H1 (cell line): ENCODE measurements around the gene LSM2. TPM values are rescaled to one million over a fixed set of nuclear protein-coding genes. Genes with fewer than 3 reads are reported as not detected.

Experiments
- CTCF ChIA-PET: fragments of 300-600 bp; sonication (Branson Sonifier 250); formaldehyde crosslinking; loops from one replicate; lab custom pipeline; 2021; ENCODE audit not compliant: partially characterized antibody; lab: Charles Lee
- POLR2A ChIA-PET: fragments of 300-600 bp; sonication (Branson Sonifier 250); formaldehyde crosslinking; loops from one replicate; lab custom pipeline; 2021; ENCODE audit warnings: inconsistent platforms; ENCODE audit not compliant: partially characterized antibody; lab: Charles Lee
- DNase-seq, 2 experiments: peaks; one replicate each; pipeline versions ENCODE4 v3.0.0 to v3.0.0-alpha.2; 2010 to 2022; ENCODE audit warnings: low spot score in 2 of 2, low read depth in 1 of 2, mixed read lengths in 1 of 2
- FAIRE-seq: peaks from 2 replicates; lab custom pipeline; 2011; peaks lifted over from hg19 to GRCh38; lab: Jason Lieb, UNC
- H2AFZ ChIP-seq: 2 replicates; pipeline ENCODE4 v1.8.1; 2012; ENCODE audit warnings: low read length, inconsistent platforms
- H2AK5ac ChIP-seq: 2 replicates; pipeline ENCODE4 v1.6.1; 2013; ENCODE audit warnings: low read depth, low read length
- H2BK120ac ChIP-seq: replicated peaks from 2 replicates; pipeline ENCODE3; 2013; ENCODE audit warnings: low read depth, low read length, inconsistent platforms
- H2BK12ac ChIP-seq: 2 replicates; pipeline ENCODE4 v1.6.1; 2013; ENCODE audit warnings: low read depth, low read length
- H2BK15ac ChIP-seq: 2 replicates; pipeline ENCODE4 v1.6.1; 2013; ENCODE audit warnings: low read length
- H2BK20ac ChIP-seq: 2 replicates; pipeline ENCODE4 v1.6.1; 2013; ENCODE audit warnings: low read length
- H2BK5ac ChIP-seq: 2 replicates; pipeline ENCODE4 v1.6.1; 2013; ENCODE audit warnings: low read depth, low read length
- H3K14ac ChIP-seq: 2 replicates; pipeline ENCODE4 v1.6.1; 2013; ENCODE audit warnings: inconsistent platforms; ENCODE audit not compliant: insufficient read length
- H3K18ac ChIP-seq: 2 replicates; pipeline ENCODE4 v1.6.1; 2013; ENCODE audit warnings: low read length; ENCODE audit errors: extremely low read depth
- H3K23ac ChIP-seq: 2 replicates; pipeline ENCODE4 v1.6.1; 2013; ENCODE audit warnings: inconsistent platforms; ENCODE audit not compliant: insufficient read length
- H3K23me2 ChIP-seq: 2 replicates; pipeline ENCODE4 v1.6.1; 2013; ENCODE audit warnings: low read depth, low read length
- H3K27ac ChIP-seq: 2 replicates; pipeline ENCODE4 v1.6.1; 2011; ENCODE audit warnings: low read depth, low read length, inconsistent platforms
- H3K27me3 ChIP-seq, 4 experiments: replicated peaks in 1 of 4; 1 replicate in 1 of 4; 2 replicates in 3 of 4; pipeline versions ENCODE4 v1.6.1 to v1.8.1; 2011 to 2013; ENCODE audit warnings: low read length in 3 of 4, mild to moderate bottlenecking in 3 of 4, inconsistent platforms in 2 of 4, mixed read lengths in 2 of 4, moderate library complexity in 1 of 4; ENCODE audit not compliant: control insufficient read depth in 3 of 4, insufficient read depth in 3 of 4; ENCODE audit errors: extremely low read depth in 1 of 4
- H3K36me3 ChIP-seq, 4 experiments: 2 replicates each; pipeline versions ENCODE4 v1.6.1 to v1.8.1; 2011 to 2013; ENCODE audit warnings: mild to moderate bottlenecking in 4 of 4, low read length in 3 of 4, moderate library complexity in 2 of 4, control low read depth in 1 of 4, inconsistent platforms in 1 of 4; ENCODE audit not compliant: insufficient read depth in 4 of 4, control insufficient read depth in 2 of 4
- H3K4ac ChIP-seq: replicated peaks from 2 replicates; pipeline ENCODE3; 2013; ENCODE audit warnings: low read length, low read depth, mixed read lengths, inconsistent platforms; ENCODE audit not compliant: insufficient read length
- H3K4me1 ChIP-seq, 4 experiments: replicated peaks in 1 of 4; 1 replicate in 1 of 4; 2 replicates in 3 of 4; pipeline versions ENCODE4 v1.6.1 to v1.8.1; 2011 to 2013; ENCODE audit warnings: low read length in 3 of 4, inconsistent platforms in 2 of 4, mixed read lengths in 1 of 4; ENCODE audit not compliant: insufficient read depth in 4 of 4, control insufficient read depth in 3 of 4
- H3K4me2 ChIP-seq, 2 experiments: 2 replicates each; pipeline versions ENCODE4 v1.6.1 to v1.8.1; 2011 to 2013; ENCODE audit warnings: low read depth in 2 of 2, low read length in 2 of 2, control low read depth in 1 of 2, inconsistent platforms in 1 of 2, mild to moderate bottlenecking in 1 of 2; ENCODE audit not compliant: insufficient read depth in 1 of 2
- H3K4me3 ChIP-seq, 4 experiments: fragments of 200-600, 300-600 bp in 1 of 4; sonication (generic), shearing (Covaris generic), sonication (Bioruptor Twin) in 1 of 4; 2 replicates each; pipeline versions ENCODE4 v1.5.1 to v1.8.1; 2011 to 2016; ENCODE audit warnings: low read length in 4 of 4, low read depth in 3 of 4, control low read depth in 2 of 4, inconsistent platforms in 2 of 4, mild to moderate bottlenecking in 2 of 4, mixed read lengths in 1 of 4, moderate library complexity in 1 of 4; ENCODE audit not compliant: insufficient read depth in 2 of 4; ENCODE audit errors: extremely low read depth in 1 of 4
- H3K56ac ChIP-seq: replicated peaks from 2 replicates; pipeline ENCODE3; 2013; ENCODE audit warnings: low read depth, mild to moderate bottlenecking, mixed read lengths, low read length, inconsistent platforms; ENCODE audit not compliant: insufficient read length
- H3K79me1 ChIP-seq: 2 replicates; pipeline ENCODE4 v1.6.1; 2013; ENCODE audit warnings: low read depth, low read length, control low read depth
- H3K79me2 ChIP-seq, 2 experiments: 2 replicates each; pipeline versions ENCODE4 v1.6.1 to v1.8.1; 2012 to 2013; ENCODE audit warnings: low read length in 2 of 2, mild to moderate bottlenecking in 2 of 2, inconsistent platforms in 1 of 2; ENCODE audit not compliant: insufficient read depth in 2 of 2, control insufficient read depth in 1 of 2
- H3K9ac ChIP-seq, 4 experiments: replicated peaks in 1 of 4; 1 replicate in 1 of 4; 2 replicates in 3 of 4; pipeline versions ENCODE4 v1.6.1 to v1.8.1; 2011 to 2013; ENCODE audit warnings: low read depth in 3 of 4, low read length in 3 of 4, control low read depth in 2 of 4, mild to moderate bottlenecking in 2 of 4, moderate library complexity in 2 of 4, inconsistent platforms in 1 of 4; ENCODE audit errors: extremely low read depth in 1 of 4
- H3K9me3 ChIP-seq, 2 experiments: 2 replicates each; pipeline versions ENCODE4 v1.6.1 to v1.8.1; 2012 to 2013; ENCODE audit warnings: mild to moderate bottlenecking in 2 of 2, moderate library complexity in 2 of 2, control low read depth in 1 of 2, inconsistent platforms in 1 of 2, low read depth in 1 of 2, low read length in 1 of 2, mixed read lengths in 1 of 2; ENCODE audit not compliant: insufficient read depth in 2 of 2
- H4K20me1 ChIP-seq, 2 experiments: replicated peaks in 1 of 2; 2 replicates each; pipeline versions ENCODE3 to v1.8.1; 2011 to 2013; ENCODE audit warnings: inconsistent platforms in 2 of 2, low read length in 2 of 2, mild to moderate bottlenecking in 1 of 2; ENCODE audit not compliant: insufficient read depth in 2 of 2, control insufficient read depth in 1 of 2
- H4K5ac ChIP-seq: 2 replicates; pipeline ENCODE4 v1.6.1; 2013; ENCODE audit warnings: low read length, low read depth, mixed read lengths, inconsistent platforms; ENCODE audit not compliant: insufficient read length
- H4K8ac ChIP-seq: 2 replicates; pipeline ENCODE4 v1.8.0; 2013; ENCODE audit warnings: mild to moderate bottlenecking, moderate library complexity, low read length, inconsistent platforms; ENCODE audit not compliant: insufficient read depth; ENCODE audit errors: extremely low read depth
- H4K91ac ChIP-seq: replicated peaks from 2 replicates; pipeline ENCODE3; 2013; ENCODE audit warnings: low read length, mixed read lengths, inconsistent platforms; ENCODE audit not compliant: insufficient read length
- CREB1 ChIP-seq: IDR thresholded peaks from 2 replicates; pipeline ENCODE4 v1.6.1; 2012; ENCODE audit warnings: inconsistent platforms
- JUN ChIP-seq: IDR thresholded peaks from 2 replicates; pipeline ENCODE4 v1.6.1; 2011; ENCODE audit warnings: low read depth, mild to moderate bottlenecking, improper control_type of control experiment, low read length
- POU5F1 ChIP-seq: IDR thresholded peaks from 2 replicates; pipeline ENCODE4 v1.6.1; 2011; ENCODE audit warnings: low read depth, mild to moderate bottlenecking, low read length, moderate library complexity
- RNF2 ChIP-seq: fragments of 200-900, 300-1000 bp; sonication (generic); IDR thresholded peaks from 2 replicates; pipeline ENCODE4 v1.7.1; 2016; ENCODE audit warnings: borderline replicate concordance, low read depth, mild to moderate bottlenecking, antibody characterized with exemption, low read length; ENCODE audit not compliant: poor library complexity, severe bottlenecking; ENCODE audit errors: missing control alignments
- SRF ChIP-seq: IDR thresholded peaks from 2 replicates; pipeline ENCODE4 v1.6.1; 2011; ENCODE audit warnings: mild to moderate bottlenecking, low read depth, low read length, moderate library complexity
- YY1 ChIP-seq: IDR thresholded peaks from 2 replicates; pipeline ENCODE4 v1.6.1; 2011; ENCODE audit warnings: low read depth, mild to moderate bottlenecking, low read length
- WGBS, 2 experiments: shearing (Covaris generic) in 1 of 2; methylation state at CpG; one replicate each; pipeline versions ENCODE4 v1.1.6 to v1.1.7; 2013 to 2015; ENCODE audit warnings: low lambda C conversion rate in 2 of 2, mixed read lengths in 2 of 2, inconsistent platforms in 1 of 2, low coverage in 1 of 2, missing lambda C conversion rate in 1 of 2; ENCODE audit not compliant: insufficient replicate concordance in 2 of 2, insufficient coverage in 1 of 2, insufficient read length in 1 of 2; ENCODE audit errors: extremely low coverage in 1 of 2, missing lambda C conversion rate in 1 of 2; 5-methylcytosine and 5-hydroxymethylcytosine counted together
- polyA plus RNA-seq, 7 experiments: library from polyadenylated mRNA; depleted of rRNA in 3 of 7; stranded (reverse) in 5 of 7; unstranded in 2 of 7; fragments of >200 nt in 5 of 7; fragments of 200-250 nt in 2 of 7; gene quantifications; 1 replicate in 5 of 7; 2 replicates in 1 of 7; 4 replicates in 1 of 7; pipeline versions ENCODE4 v1.2.1 to v1.2.3, GENCODE V29; 2011 to 2013; ENCODE audit warnings: missing spikeins in 2 of 7, mixed read lengths in 2 of 7
- total RNA-seq: library from RNA; stranded (reverse); fragmentation: NEBNext Ultra II Directional; extraction: Animal tissue kit (Norgen Biotek cat#: 25700); gene quantifications from 2 replicates; pipeline ENCODE4 v1.2.1, GENCODE V29; 2021
- TF ChIP-seq, protein P1 (sequence below): IDR thresholded peaks from 2 replicates; pipeline ENCODE4 v1.6.1; 2011; ENCODE audit warnings: low read depth, mild to moderate bottlenecking, low read length; ENCODE audit not compliant: insufficient read depth

LSM2 gene
- total and polyA plus RNA-seq, 2 of the 8 experiments (the other 6 are each of a cell fraction or from before 2014, with no cell fraction given): 127 to 168 TPM

- CTCF ChIA-PET: interaction anchor here (0.6 to 3.6 kb wide), 8 partner anchors 8 to 356 kb away, joined by 3 to 28 read pairs (median 6); partner anchors contain the start of gene VARS1
- Histone ChIP-seq H2AK5ac (no peak overlapping the region), H4K20me1 (no peaks in the 10 kb centered on the region), H3K56ac (no peak overlapping the region), H3K4me1 (peaks cover 0 to 5% (median 3%) of the 10 kb centered on the region in 4 experiments; a peak in 4 of 7 replicates), H2BK12ac (no peak overlapping the region), H2BK15ac (no peak overlapping the region), H3K27me3 (no peaks in the 10 kb centered on the region), H3K4me3 (peak overlapping the region in 3 of 4 experiments; percentile 33 to 63 (median 38); a peak in 4 of 8 replicates), H3K23ac (no peak overlapping the region), H3K4ac (no peak overlapping the region), H3K79me1 (peaks cover 2% of the 10 kb centered on the region; the same call in 1 of the 2 replicates), H4K8ac (no peak overlapping the region), H3K9me3 (no peaks in the 10 kb centered on the region), H2BK120ac (peak overlapping the region; percentile 22), H3K27ac (no peak overlapping the region), H3K14ac (no peak overlapping the region), H3K79me2 (peaks cover 0 to 5% of the 10 kb centered on the region in 2 experiments; a peak in 1 of 4 replicates), H4K5ac (no peak overlapping the region), H2BK20ac (no peak overlapping the region), H3K18ac (no peak overlapping the region), H3K4me2 (peak overlapping the region; percentile 70 to 71; a peak in 3 of 4 replicates), H2BK5ac (no peak overlapping the region), H3K9ac (no peak overlapping the region), H4K91ac (peak overlapping the region; percentile 15), H2AFZ (no peak overlapping the region), H3K36me3 (no peaks in the 10 kb centered on the region), H3K23me2 (peaks cover 6% of the 10 kb centered on the region; the same call in 1 of the 2 replicates)
- FAIRE-seq (no peak), DNase-seq (no peak)
- TF ChIP-seq POU5F1 (no peak), YY1 (no peak), SRF (no peak), RNF2 (no peak), JUN (no peak), CREB1 (no peak)
- TF ChIP-seq, protein P1, sequence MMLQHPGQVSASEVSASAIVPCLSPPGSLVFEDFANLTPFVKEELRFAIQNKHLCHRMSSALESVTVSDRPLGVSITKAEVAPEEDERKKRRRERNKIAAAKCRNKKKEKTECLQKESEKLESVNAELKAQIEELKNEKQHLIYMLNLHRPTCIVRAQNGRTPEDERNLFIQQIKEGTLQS: no peak
- 94% methylated on average over 7 of the region's 7 CpGs; no CpG with 5 or more reads in 1 of the 2 experiments for WGBS, 2 experiments
- POLR2A ChIA-PET: interaction anchor here (0.9 to 6.3 kb wide), 17 partner anchors 8 to 187 kb away, joined by 3 to 119 read pairs (median 8); partner anchors contain the start of genes DDAH2, HSPA1B, LSM2 and MSH5
Observed at GRCh38 chr6:31813465-31813849, 6.7 kb upstream of the LSM2 start.
